BLaER1 (cell line): ENCODE measurements around the gene ALOX15B.

Experiments used
- H3K27ac ChIP-seq: shearing (Covaris generic); formaldehyde crosslinking; 2 replicates; pipeline ENCODE4 v1.8.1; 2022
- H3K27me3 ChIP-seq: shearing (Covaris generic); formaldehyde crosslinking; 2 replicates; pipeline ENCODE4 v1.8.1; 2022
- H3K36me3 ChIP-seq: shearing (Covaris generic); formaldehyde crosslinking; 2 replicates; pipeline ENCODE4 v1.8.1; 2022
- H3K4me1 ChIP-seq: shearing (Covaris generic); formaldehyde crosslinking; 2 replicates; pipeline ENCODE4 v1.8.1; 2022
- H3K4me2 ChIP-seq: shearing (Covaris generic); formaldehyde crosslinking; 2 replicates; pipeline ENCODE4 v1.8.1; 2022
- H3K4me3 ChIP-seq: shearing (Covaris generic); formaldehyde crosslinking; 2 replicates; pipeline ENCODE4 v1.8.1; 2022
- H3K9ac ChIP-seq: shearing (Covaris generic); formaldehyde crosslinking; 2 replicates; pipeline ENCODE4 v1.8.1; 2022
- H3K9me3 ChIP-seq: shearing (Covaris generic); formaldehyde crosslinking; 2 replicates; pipeline ENCODE4 v1.8.1; 2022
- H4K20me1 ChIP-seq: shearing (Covaris generic); formaldehyde crosslinking; 2 replicates; pipeline ENCODE4 v1.8.1; 2022
- Cebpa-rat ChIP-seq: shearing (Covaris generic); IDR thresholded peaks from 2 replicates; pipeline ENCODE4 v1.8.1; 2022

Gene ALOX15B

GRCh38 chr17:8012996-8013640, 25.7 kb upstream of the ALOX15B start:
- Histone ChIP-seq H4K20me1 (peaks cover 25% of the 10 kb centered on the region; the same call in 1 of the 2 replicates), H3K4me2 (peak overlapping the region; percentile 77), H3K36me3 (no peaks in the 10 kb centered on the region), H3K9me3 (no peaks in the 10 kb centered on the region), H3K9ac (no peak overlapping the region), H3K27me3 (peaks cover 54% of the 10 kb centered on the region), H3K4me3 (no peak overlapping the region), H3K4me1 (peaks cover 31% of the 10 kb centered on the region), H3K27ac (no peak overlapping the region)
- TF ChIP-seq Cebpa-rat, result no peak

- Histone ChIP-seq H3K27ac (no peak overlapping the region), H3K4me1 (peaks cover 31% of the 10 kb centered on the region), H3K4me3 (no peak overlapping the region), H3K27me3 (peaks cover 62% of the 10 kb centered on the region), H3K9ac (no peak overlapping the region), H3K4me2 (peak overlapping the region; percentile 77), H3K9me3 (no peaks in the 10 kb centered on the region), H4K20me1 (peaks cover 25% of the 10 kb centered on the region; the same call in 1 of the 2 replicates), H3K36me3 (no peaks in the 10 kb centered on the region)
- no peak for TF ChIP-seq Cebpa-rat
Observed at GRCh38 chr17:8013731-8014557, 24.9 kb upstream of the ALOX15B start.

DNA sequence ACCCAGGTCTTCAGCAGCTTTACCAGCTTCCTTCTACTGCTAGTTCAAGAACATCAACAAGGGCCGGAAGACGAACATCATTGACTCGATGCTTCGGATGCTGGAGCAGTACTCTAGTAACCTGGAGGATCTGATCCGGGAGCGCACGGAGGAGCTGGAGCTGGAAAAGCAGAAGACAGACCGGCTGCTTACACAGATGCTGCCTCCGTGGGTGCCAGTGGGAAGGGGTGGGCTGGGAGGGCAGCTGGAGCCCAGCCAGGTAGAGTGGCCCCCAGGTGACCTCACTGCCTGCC, 24.4 kb upstream of the ALOX15B start:
- Histone ChIP-seq H3K9ac (no peak overlapping the region), H3K36me3 (no peaks in the 10 kb centered on the region), H3K27ac (no peak overlapping the region), H3K27me3 (peaks cover 68% of the 10 kb centered on the region), H3K9me3 (no peaks in the 10 kb centered on the region), H3K4me3 (no peak overlapping the region), H4K20me1 (peaks cover 25% of the 10 kb centered on the region; the same call in 1 of the 2 replicates), H3K4me1 (peaks cover 31% of the 10 kb centered on the region), H3K4me2 (no peak overlapping the region)
- TF ChIP-seq Cebpa-rat, result no peak

DNA sequence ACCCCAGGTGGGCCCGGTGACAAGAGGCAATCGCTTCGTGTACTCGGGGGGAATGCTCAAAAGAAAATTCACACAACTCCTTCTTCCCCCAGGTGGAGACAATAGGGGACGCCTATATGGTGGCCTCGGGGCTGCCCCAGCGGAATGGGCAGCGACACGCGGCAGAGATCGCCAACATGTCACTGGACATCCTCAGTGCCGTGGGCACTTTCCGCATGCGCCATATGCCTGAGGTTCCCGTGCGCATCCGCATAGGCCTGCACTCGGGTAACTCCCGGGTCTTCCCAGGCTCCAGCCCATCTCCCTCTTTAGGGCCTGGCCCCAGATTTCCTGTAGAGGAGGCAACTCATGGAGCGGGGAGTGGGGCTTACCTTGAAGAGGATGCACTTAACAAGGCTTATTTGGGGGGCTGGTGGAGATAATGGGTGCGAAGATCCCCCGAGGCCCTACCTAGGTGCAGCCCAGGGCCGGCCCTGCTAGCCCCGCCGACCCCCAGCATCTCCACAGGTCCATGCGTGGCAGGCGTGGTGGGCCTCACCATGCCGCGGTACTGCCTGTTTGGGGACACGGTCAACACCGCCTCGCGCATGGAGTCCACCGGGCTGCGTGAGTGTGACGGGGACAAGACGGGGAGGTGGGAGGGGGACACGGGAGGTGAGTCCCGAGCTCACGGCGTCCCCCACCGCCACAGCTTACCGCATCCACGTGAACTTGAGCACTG, 23.5 kb upstream of the ALOX15B start:
- Histone ChIP-seq H3K27me3 (peaks cover 70% of the 10 kb centered on the region), H4K20me1 (peaks cover 25% of the 10 kb centered on the region; the same call in 1 of the 2 replicates), H3K36me3 (no peaks in the 10 kb centered on the region), H3K4me3 (no peak overlapping the region), H3K9ac (no peak overlapping the region), H3K27ac (no peak overlapping the region), H3K4me1 (peaks cover 31% of the 10 kb centered on the region), H3K4me2 (peak overlapping the region; percentile 64; the same call in 1 of the 2 replicates), H3K9me3 (no peaks in the 10 kb centered on the region)
- no peak for TF ChIP-seq Cebpa-rat

DNA sequence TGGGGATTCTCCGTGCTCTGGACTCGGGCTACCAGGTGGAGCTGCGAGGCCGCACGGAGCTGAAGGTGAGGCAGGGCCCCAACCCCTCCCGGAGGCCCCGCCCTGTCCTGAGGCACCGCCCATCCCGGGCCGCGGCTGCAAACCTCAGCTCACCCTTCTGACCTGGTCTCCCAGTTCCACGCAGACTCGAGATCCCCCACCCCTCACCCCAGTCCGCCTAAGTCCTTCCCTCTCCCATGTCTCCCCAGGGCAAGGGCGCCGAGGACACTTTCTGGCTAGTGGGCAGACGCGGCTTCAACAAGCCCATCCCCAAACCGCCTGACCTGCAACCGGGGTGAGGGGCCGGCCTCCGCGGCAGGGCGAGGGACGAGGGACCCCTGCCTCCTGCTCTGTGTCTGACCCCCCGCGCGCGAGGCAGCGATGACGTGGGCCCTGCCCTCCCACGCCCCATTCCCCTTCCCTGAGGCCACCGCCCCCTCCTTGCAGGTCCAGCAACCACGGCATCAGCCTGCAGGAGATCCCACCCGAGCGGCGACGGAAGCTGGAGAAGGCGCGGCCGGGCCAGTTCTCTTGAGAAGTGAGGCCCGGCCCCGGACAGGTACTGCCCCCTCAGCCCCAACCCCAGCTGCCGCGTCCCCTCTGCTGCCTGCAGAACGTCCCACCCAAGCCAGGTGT, 22.8 kb upstream of the ALOX15B start:
- Histone ChIP-seq H3K36me3 (no peaks in the 10 kb centered on the region), H3K9me3 (no peaks in the 10 kb centered on the region), H3K9ac (no peak overlapping the region), H4K20me1 (peaks cover 25% of the 10 kb centered on the region; the same call in 1 of the 2 replicates), H3K4me1 (peaks cover 31% of the 10 kb centered on the region), H3K4me2 (peak overlapping the region; percentile 64), H3K27ac (no peak overlapping the region), H3K27me3 (peaks cover 70% of the 10 kb centered on the region), H3K4me3 (peak overlapping the region; percentile 42)
- TF ChIP-seq Cebpa-rat, result no peak

DNA sequence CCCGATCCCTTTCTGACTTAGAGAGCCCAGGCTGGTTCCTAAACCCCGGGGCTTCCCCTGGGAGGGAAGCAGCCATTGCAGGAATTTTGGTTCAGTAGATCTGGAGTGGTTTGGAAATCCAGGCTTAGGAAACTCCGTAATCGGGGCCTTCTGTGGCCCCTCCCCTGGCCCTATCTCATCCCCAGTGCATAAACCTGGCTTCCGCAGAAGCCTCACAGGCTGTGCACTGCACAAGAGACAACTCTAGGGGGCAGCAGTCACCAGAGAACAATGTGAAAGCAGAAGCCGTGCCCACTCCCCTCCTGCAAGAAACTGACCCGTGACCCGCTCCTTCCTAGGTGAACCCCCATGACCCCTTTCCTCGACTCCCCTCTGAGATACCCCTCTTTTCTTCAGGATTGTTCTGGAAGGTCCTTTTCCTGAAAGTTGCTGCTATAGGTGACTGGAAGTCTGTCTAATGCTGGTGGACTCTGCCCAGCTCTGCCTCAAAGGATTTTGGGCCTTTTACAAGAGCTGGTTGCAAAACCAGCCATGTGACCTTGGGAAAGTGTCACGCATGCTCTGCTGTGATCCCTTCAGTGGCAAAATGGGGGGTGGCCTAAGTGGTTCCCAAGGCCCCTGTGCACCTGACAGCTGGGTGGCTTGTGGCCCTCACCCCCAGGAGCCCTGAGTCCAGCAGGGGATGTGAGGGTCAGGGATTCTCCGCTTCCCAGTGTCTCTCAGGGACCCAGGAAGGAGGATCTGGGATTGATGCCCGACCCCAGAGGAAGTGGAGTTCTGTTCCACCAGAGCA, 22.0 kb upstream of the ALOX15B start:
- TF ChIP-seq Cebpa-rat, result no peak
- Histone ChIP-seq H4K20me1 (peaks cover 25% of the 10 kb centered on the region; the same call in 1 of the 2 replicates), H3K4me1 (peaks cover 31% of the 10 kb centered on the region), H3K9ac (no peak overlapping the region), H3K4me2 (peak overlapping the region; percentile 64), H3K4me3 (peak overlapping the region; percentile 42), H3K9me3 (no peaks in the 10 kb centered on the region), H3K36me3 (no peaks in the 10 kb centered on the region), H3K27me3 (peaks cover 68% of the 10 kb centered on the region), H3K27ac (no peak overlapping the region)

GRCh38 chr17:8018436-8018835, 20.4 kb upstream of the ALOX15B start:
- H3K27ac ChIP-seq, result no peak overlapping the region
- H4K20me1 ChIP-seq, result peaks cover 14% of the 10 kb centered on the region; the same call in 1 of the 2 replicates
- TF ChIP-seq Cebpa-rat, result no peak
- H3K4me1 ChIP-seq, result peaks cover 22% of the 10 kb centered on the region
- H3K36me3 ChIP-seq, result no peaks in the 10 kb centered on the region
- H3K4me2 ChIP-seq, result no peak overlapping the region
- no peak overlapping the region for H3K9ac ChIP-seq
- H3K4me3 ChIP-seq, result no peak overlapping the region
- H3K27me3 ChIP-seq, result peaks cover 58% of the 10 kb centered on the region
- no peaks in the 10 kb centered on the region for H3K9me3 ChIP-seq

DNA sequence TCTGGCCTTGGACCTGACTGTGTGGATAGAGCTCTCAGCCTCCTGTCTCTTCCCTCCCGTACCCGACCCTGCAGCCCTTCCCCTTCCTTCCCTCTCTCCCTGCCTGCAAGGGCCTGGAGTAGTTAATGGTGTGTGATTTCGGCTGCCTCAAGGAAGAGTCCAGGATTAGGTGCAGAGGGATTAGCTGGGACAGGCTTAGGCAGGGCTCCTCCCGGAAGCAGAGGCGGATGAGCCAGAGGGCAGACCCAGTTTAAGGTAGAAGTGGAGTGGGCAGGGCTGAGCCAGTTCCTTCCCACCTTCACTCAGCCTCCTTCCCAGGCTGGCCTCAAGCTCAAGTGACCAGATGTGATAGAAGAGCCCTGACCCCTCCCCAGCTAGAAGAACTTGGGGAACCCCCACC, 19.7 kb upstream of the ALOX15B start:
- TF ChIP-seq Cebpa-rat, result no peak
- no peaks in the 10 kb centered on the region for H3K9me3 ChIP-seq
- H3K4me2 ChIP-seq, result no peak overlapping the region
- H3K4me1 ChIP-seq, result peaks cover 15% of the 10 kb centered on the region
- no peaks in the 10 kb centered on the region for H3K36me3 ChIP-seq
- no peak overlapping the region for H3K9ac ChIP-seq
- H3K27me3 ChIP-seq, result peaks cover 51% of the 10 kb centered on the region
- H3K27ac ChIP-seq, result no peak overlapping the region
- H3K4me3 ChIP-seq, result no peak overlapping the region
- H4K20me1 ChIP-seq, result peaks cover 7% of the 10 kb centered on the region; the same call in 1 of the 2 replicates
